Fibroblast of skin of left quadriceps (primary cell): ENCODE results near the gene INF2.

Experiments
- DNase-seq, 2 experiments: peaks; one replicate each; pipeline ENCODE4 v3.0.0-alpha.2; 2013; ENCODE audit warnings: low read depth in 2 of 2

INF2 gene

DNA sequence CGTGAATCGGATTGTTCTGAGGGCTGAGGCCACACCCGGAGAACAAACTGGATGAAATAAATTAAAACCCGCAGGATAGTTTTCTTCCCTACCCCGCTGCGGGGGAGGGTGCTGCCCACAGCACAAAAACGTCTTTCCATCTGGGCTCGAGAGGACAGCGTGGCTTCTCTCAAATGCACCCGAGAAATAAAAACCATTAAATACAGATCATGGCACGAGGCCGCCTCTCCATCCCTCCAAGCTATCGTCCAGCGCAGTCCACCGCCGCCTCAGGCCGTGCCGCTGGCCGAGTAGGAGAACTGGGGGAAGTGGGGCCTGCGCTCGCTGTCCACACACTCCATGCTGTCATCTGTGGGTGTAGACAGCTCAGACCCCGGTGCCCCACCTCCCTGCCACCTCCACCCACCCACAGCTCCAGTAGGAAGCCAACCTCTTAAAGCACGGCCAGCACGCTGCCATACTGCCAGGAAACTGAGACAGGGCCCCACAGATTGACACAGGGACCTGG, 80.7 kb downstream of the INF2 start:
- DNase-seq = no peak

DNA sequence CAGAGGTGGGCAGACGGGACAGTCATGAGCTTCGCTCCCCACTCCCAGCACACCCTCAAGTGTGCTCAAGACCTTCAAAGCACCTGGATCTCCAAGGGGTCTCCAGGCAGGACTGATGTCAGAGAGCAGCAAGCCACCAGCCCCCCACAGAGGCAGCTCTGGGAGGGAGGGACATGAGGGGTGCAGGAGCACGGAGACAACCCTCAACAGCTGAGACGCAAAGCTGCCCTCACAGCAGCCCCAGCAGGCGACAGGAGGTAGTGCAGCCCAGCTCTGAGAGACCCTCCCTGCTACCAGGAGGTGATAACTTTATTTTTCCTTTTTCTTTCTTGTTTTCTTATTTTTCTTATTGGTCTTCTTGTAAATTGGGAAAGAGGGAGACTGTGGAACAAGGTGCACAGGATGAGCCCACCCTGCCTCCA, 81.4 kb downstream of the INF2 start:
- DNase-seq = no peak

DNA sequence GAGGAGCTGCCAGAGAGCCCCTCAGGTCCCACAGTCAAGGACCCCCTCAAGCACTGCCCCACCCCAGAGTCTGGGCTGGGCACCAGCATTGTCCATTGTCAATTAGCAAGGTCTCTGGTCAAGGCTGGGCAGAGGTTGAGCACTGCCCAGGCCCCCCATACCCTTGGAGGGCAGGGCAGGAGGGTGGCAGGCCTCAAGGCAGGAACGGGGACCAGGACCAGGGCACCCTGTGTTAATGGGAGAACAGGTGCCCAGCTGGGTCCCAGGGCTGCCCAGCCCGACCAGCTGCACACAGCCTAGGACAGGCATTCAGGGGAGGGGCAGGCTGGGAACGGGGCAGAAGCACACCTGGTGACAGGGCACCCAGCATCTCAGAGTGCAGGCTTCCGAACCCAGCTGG, 82.0 kb downstream of the INF2 start:
- DNase-seq = no peak
